WTC11 (cell line): Measurements from ENCODE around the gene KIF21B. TPM values are rescaled to one million over a fixed set of nuclear protein-coding genes. Genes with fewer than 3 reads are reported as not detected.

Experiments
- ATAC-seq: fragments of 200-7000 bp; cut with Tn5 transposase; 2 replicates; pipeline ENCODE4 v1.10.0; 2021; ENCODE audit warnings: mild to moderate bottlenecking, moderate library complexity
- CTCF ChIA-PET: fragments of 300-600 bp; sonication (Branson Sonifier 250); formaldehyde crosslinking; loops from one replicate; lab custom pipeline; 2021; ENCODE audit warnings: antibody characterized with exemption; lab: Charles Lee
- POLR2A ChIA-PET: fragments of 350-600 bp; sonication (Branson Sonifier 250); formaldehyde crosslinking; loops from one replicate; lab custom pipeline; 2021; ENCODE audit warnings: antibody characterized with exemption; lab: Charles Lee
- DNase-seq: peaks from one replicate; pipeline ENCODE4 v3.0.0; 2021; ENCODE audit warnings: low spot score
- H3K27ac Mint-ChIP-seq: 2 replicates; pipeline ENCODE4 v1.8.0; 2021; ENCODE audit warnings: mixed read lengths
- H3K27me3 Mint-ChIP-seq: 2 replicates; pipeline ENCODE4 v1.8.0; 2021; ENCODE audit warnings: low read depth, mild to moderate bottlenecking, moderate library complexity, mixed read lengths
- H3K36me3 Mint-ChIP-seq: 2 replicates; pipeline ENCODE4 v1.8.0; 2021; ENCODE audit warnings: mixed read lengths
- H3K4me1 Mint-ChIP-seq: 2 replicates; pipeline ENCODE4 v1.8.0; 2022; ENCODE audit warnings: mixed read lengths
- H3K4me3 Mint-ChIP-seq: 2 replicates; pipeline ENCODE4 v1.8.0; 2021; ENCODE audit warnings: mild to moderate bottlenecking, moderate library complexity, mixed read lengths
- H3K9me3 Mint-ChIP-seq: 2 replicates; pipeline ENCODE4 v1.8.0; 2021; ENCODE audit warnings: mixed read lengths
- ATF1 ChIP-seq: sonication (generic); formaldehyde crosslinking; IDR thresholded peaks from 2 replicates; pipeline ENCODE4 v1.8.1; 2023; ENCODE audit warnings: mild to moderate bottlenecking, moderate library complexity, missing genetic modification reagents
- E2F1 ChIP-seq: sonication (generic); formaldehyde crosslinking; IDR thresholded peaks from 2 replicates; pipeline ENCODE4 v1.8.0; 2022; ENCODE audit warnings: mild to moderate bottlenecking, missing genetic modification reagents
- E2F4 ChIP-seq: sonication (generic); formaldehyde crosslinking; IDR thresholded peaks from 2 replicates; pipeline ENCODE4 v1.8.1; 2022; ENCODE audit warnings: low read depth, mild to moderate bottlenecking, moderate library complexity, missing genetic modification reagents, borderline replicate concordance
- ESRRA ChIP-seq: sonication (generic); formaldehyde crosslinking; IDR thresholded peaks from 2 replicates; pipeline ENCODE4 v1.8.1; 2022; ENCODE audit warnings: mild to moderate bottlenecking, missing genetic modification reagents, borderline replicate concordance
- ETV6 ChIP-seq: sonication (generic); formaldehyde crosslinking; IDR thresholded peaks from 2 replicates; pipeline ENCODE4 v1.8.1; 2022; ENCODE audit warnings: mild to moderate bottlenecking, missing genetic modification reagents
- GTF2I ChIP-seq: fragments of 250-450 bp; sonication (Bioruptor Pico); conservative IDR thresholded peaks from 2 replicates; pipeline ENCODE4 v1.4.0; 2021; ENCODE audit warnings: mild to moderate bottlenecking
- JUN ChIP-seq: sonication (generic); formaldehyde crosslinking; IDR thresholded peaks from 2 replicates; pipeline ENCODE4 v1.8.0; 2023; ENCODE audit warnings: mild to moderate bottlenecking, missing genetic modification reagents
- KAT7 ChIP-seq: sonication (generic); formaldehyde crosslinking; IDR thresholded peaks from 2 replicates; pipeline ENCODE4 v1.8.1; 2023; ENCODE audit warnings: missing genetic modification reagents, mild to moderate bottlenecking, borderline replicate concordance
- MXD4 ChIP-seq: fragments of 250-450 bp; sonication (Bioruptor Pico); IDR thresholded peaks from 2 replicates; pipeline ENCODE4 v1.8.0; 2021; ENCODE audit warnings: mild to moderate bottlenecking, moderate library complexity, borderline replicate concordance
- NFATC4 ChIP-seq: fragments of 250-450 bp; sonication (Bioruptor Pico); IDR thresholded peaks from 2 replicates; pipeline ENCODE4 v1.9.0; 2021; ENCODE audit warnings: mild to moderate bottlenecking
- NFE2L1 ChIP-seq: sonication (generic); formaldehyde crosslinking; IDR thresholded peaks from 2 replicates; pipeline ENCODE4 v1.8.1; 2023; ENCODE audit warnings: missing genetic modification reagents
- NR1H2 ChIP-seq: sonication (generic); formaldehyde crosslinking; IDR thresholded peaks from 2 replicates; pipeline ENCODE4 v1.9.0; 2021; ENCODE audit warnings: mild to moderate bottlenecking, moderate library complexity, missing genetic modification reagents
- TCF7 ChIP-seq: sonication (generic); formaldehyde crosslinking; IDR thresholded peaks from 2 replicates; pipeline ENCODE4 v1.8.0; 2022; ENCODE audit warnings: mild to moderate bottlenecking, low read depth, missing genetic modification reagents, moderate library complexity
- TEAD4 ChIP-seq: sonication (generic); formaldehyde crosslinking; IDR thresholded peaks from 2 replicates; pipeline ENCODE4 v1.8.0; 2022; ENCODE audit warnings: mild to moderate bottlenecking, missing genetic modification reagents
- ZNF263 ChIP-seq: sonication (generic); formaldehyde crosslinking; IDR thresholded peaks from 2 replicates; pipeline ENCODE4 v1.8.1; 2022; ENCODE audit warnings: low read depth, mild to moderate bottlenecking, moderate library complexity, missing genetic modification reagents
- ZNF317 ChIP-seq: sonication (generic); formaldehyde crosslinking; IDR thresholded peaks from 2 replicates; pipeline ENCODE4 v1.8.1; 2023; ENCODE audit warnings: low read depth, mild to moderate bottlenecking, moderate library complexity, missing genetic modification reagents, borderline replicate concordance
- ZNF396 ChIP-seq: fragments of 250-450 bp; sonication (Bioruptor Pico); IDR thresholded peaks from 2 replicates; pipeline ENCODE4 v1.8.0; 2021; ENCODE audit warnings: mild to moderate bottlenecking, moderate library complexity, borderline replicate concordance
- total RNA-seq: library from RNA; stranded (reverse); gene quantifications from 3 replicates; pipeline ENCODE4 v1.2.3, GENCODE V29; 2021
- TF ChIP-seq, protein P1 (sequence below): sonication (generic); formaldehyde crosslinking; IDR thresholded peaks from 2 replicates; pipeline ENCODE4 v1.8.1; 2023; ENCODE audit warnings: mild to moderate bottlenecking, missing genetic modification reagents, borderline replicate concordance
- TF ChIP-seq, protein P2 (sequence below): sonication (generic); formaldehyde crosslinking; IDR thresholded peaks from 2 replicates; pipeline ENCODE4 v1.8.0; 2023; ENCODE audit warnings: missing genetic modification reagents, mild to moderate bottlenecking, borderline replicate concordance
- TF ChIP-seq, protein P3 (sequence below): sonication (generic); formaldehyde crosslinking; IDR thresholded peaks from 2 replicates; pipeline ENCODE4 v1.8.1; 2023; ENCODE audit warnings: mild to moderate bottlenecking, missing genetic modification reagents, moderate library complexity

Gene KIF21B
- total RNA-seq, 1 experiment from 2014 or later: 19.4 TPM

- TF ChIP-seq E2F1 (CRISPR knock-in tag) (no peak), JUN (CRISPR knock-in tag) (no peak), TEAD4 (no peak), ATF1 (CRISPR knock-in tag) (no peak), ESRRA (CRISPR knock-in tag) (no peak), ZNF263 (CRISPR knock-in tag) (no peak), ETV6 (CRISPR knock-in tag) (no peak), GTF2I (CRISPR knock-in tag) (no peak), NR1H2 (CRISPR knock-in tag) (no peak), KAT7 (CRISPR knock-in tag) (no peak), ZNF396 (CRISPR knock-in tag) (no peak), MXD4 (CRISPR knock-in tag) (no peak), NFE2L1 (CRISPR knock-in tag) (no peak), TCF7 (CRISPR knock-in tag) (no peak), ZNF317 (no peak), E2F4 (CRISPR knock-in tag) (no peak), NFATC4 (CRISPR knock-in tag) (no peak)
- TF ChIP-seq, protein P1, sequence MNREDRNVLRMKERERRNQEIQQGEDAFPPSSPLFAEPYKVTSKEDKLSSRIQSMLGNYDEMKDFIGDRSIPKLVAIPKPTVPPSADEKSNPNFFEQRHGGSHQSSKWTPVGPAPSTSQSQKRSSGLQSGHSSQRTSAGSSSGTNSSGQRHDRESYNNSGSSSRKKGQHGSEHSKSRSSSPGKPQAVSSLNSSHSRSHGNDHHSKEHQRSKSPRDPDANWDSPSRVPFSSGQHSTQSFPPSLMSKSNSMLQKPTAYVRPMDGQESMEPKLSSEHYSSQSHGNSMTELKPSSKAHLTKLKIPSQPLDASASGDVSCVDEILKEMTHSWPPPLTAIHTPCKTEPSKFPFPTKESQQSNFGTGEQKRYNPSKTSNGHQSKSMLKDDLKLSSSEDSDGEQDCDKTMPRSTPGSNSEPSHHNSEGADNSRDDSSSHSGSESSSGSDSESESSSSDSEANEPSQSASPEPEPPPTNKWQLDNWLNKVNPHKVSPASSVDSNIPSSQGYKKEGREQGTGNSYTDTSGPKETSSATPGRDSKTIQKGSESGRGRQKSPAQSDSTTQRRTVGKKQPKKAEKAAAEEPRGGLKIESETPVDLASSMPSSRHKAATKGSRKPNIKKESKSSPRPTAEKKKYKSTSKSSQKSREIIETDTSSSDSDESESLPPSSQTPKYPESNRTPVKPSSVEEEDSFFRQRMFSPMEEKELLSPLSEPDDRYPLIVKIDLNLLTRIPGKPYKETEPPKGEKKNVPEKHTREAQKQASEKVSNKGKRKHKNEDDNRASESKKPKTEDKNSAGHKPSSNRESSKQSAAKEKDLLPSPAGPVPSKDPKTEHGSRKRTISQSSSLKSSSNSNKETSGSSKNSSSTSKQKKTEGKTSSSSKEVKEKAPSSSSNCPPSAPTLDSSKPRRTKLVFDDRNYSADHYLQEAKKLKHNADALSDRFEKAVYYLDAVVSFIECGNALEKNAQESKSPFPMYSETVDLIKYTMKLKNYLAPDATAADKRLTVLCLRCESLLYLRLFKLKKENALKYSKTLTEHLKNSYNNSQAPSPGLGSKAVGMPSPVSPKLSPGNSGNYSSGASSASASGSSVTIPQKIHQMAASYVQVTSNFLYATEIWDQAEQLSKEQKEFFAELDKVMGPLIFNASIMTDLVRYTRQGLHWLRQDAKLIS (CRISPR knock-in tag): no peak
- TF ChIP-seq, protein P2, sequence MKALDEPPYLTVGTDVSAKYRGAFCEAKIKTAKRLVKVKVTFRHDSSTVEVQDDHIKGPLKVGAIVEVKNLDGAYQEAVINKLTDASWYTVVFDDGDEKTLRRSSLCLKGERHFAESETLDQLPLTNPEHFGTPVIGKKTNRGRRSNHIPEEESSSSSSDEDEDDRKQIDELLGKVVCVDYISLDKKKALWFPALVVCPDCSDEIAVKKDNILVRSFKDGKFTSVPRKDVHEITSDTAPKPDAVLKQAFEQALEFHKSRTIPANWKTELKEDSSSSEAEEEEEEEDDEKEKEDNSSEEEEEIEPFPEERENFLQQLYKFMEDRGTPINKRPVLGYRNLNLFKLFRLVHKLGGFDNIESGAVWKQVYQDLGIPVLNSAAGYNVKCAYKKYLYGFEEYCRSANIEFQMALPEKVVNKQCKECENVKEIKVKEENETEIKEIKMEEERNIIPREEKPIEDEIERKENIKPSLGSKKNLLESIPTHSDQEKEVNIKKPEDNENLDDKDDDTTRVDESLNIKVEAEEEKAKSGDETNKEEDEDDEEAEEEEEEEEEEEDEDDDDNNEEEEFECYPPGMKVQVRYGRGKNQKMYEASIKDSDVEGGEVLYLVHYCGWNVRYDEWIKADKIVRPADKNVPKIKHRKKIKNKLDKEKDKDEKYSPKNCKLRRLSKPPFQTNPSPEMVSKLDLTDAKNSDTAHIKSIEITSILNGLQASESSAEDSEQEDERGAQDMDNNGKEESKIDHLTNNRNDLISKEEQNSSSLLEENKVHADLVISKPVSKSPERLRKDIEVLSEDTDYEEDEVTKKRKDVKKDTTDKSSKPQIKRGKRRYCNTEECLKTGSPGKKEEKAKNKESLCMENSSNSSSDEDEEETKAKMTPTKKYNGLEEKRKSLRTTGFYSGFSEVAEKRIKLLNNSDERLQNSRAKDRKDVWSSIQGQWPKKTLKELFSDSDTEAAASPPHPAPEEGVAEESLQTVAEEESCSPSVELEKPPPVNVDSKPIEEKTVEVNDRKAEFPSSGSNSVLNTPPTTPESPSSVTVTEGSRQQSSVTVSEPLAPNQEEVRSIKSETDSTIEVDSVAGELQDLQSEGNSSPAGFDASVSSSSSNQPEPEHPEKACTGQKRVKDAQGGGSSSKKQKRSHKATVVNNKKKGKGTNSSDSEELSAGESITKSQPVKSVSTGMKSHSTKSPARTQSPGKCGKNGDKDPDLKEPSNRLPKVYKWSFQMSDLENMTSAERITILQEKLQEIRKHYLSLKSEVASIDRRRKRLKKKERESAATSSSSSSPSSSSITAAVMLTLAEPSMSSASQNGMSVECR: no peak
- TF ChIP-seq, protein P3, sequence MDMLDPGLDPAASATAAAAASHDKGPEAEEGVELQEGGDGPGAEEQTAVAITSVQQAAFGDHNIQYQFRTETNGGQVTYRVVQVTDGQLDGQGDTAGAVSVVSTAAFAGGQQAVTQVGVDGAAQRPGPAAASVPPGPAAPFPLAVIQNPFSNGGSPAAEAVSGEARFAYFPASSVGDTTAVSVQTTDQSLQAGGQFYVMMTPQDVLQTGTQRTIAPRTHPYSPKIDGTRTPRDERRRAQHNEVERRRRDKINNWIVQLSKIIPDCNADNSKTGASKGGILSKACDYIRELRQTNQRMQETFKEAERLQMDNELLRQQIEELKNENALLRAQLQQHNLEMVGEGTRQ: no peak
- TF ChIP-seq, all 79 proteins: peak for 0
- no peaks in the 10 kb centered on the region for H3K36me3 Mint-ChIP-seq
- H3K4me3 Mint-ChIP-seq: no peak overlapping the region
- no peaks in the 10 kb centered on the region for H3K9me3 Mint-ChIP-seq
- DNase-seq (no peak), ATAC-seq (no peak)
- CTCF ChIA-PET: interaction anchor here (1.5 to 3.6 kb wide), 7 partner anchors 23 to 76 kb away, joined by 3 to 20 read pairs (median 6); no protein-coding TSS in a partner anchor
- peaks cover 3% of the 10 kb centered on the region; the same call in 1 of the 2 replicates for H3K4me1 Mint-ChIP-seq
- no peaks in the 10 kb centered on the region; the same call in 1 of the 2 replicates for H3K27me3 Mint-ChIP-seq
- H3K27ac Mint-ChIP-seq: no peak overlapping the region
- POLR2A ChIA-PET: no interaction called here
Observed at GRCh38 chr1:201048521-201048920, 25.0 kb upstream of the KIF21B start.
